ENCODE results near the gene PRR15.

GRCh38 chr7:29569648-29570047, 6.0 kb downstream of the PRR15 start:
- no peak for TF ChIP-seq CTCF (IDR thresholded peaks at IDR 0.05)
- peak in 1 of 3 donors; percentile 10 for TF ChIP-seq POLR2AphosphoS5 (IDR thresholded peaks at IDR 0.05)

Data from transverse colon (tissue), 4 donors.